Superior temporal gyrus (tissue), 1 donor: ENCODE data around the gene GP1BA.
A peak's percentile ranks its signal among the peaks of the same experiment; 100 is the strongest.

Source experiments
- DNase-seq: peaks from one replicate; pipeline ENCODE4 v3.0.0-alpha.2; 2016; ENCODE audit errors: extremely low spot score

Gene GP1BA

DNA sequence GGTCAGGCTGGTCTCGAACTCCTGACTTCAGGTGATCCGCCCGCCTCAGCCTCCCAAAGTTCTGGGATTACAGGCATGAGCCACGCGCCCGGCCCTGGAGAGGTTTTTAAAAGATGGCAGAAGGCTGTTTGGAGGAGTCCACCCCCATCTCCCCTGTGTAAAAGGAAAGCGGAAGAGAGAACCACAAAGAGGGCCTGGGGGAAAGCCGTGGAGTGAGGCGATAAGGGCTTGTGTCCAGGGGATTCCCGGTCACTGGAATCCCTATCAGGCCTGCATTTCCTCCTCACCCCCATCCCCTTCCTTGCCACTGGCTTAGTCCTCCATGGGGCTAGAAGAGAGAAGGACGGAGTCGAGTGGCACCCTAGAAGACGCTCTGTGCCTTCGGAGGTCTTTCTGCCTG, at the start of gene GP1BA:
Gene GP1BA, plus strand, starts transcription at position 315 of the 400 bp plus-strand sequence. CDS start 328 bp downstream, outside the sequence.
- DNase-seq, result no peak

DNA sequence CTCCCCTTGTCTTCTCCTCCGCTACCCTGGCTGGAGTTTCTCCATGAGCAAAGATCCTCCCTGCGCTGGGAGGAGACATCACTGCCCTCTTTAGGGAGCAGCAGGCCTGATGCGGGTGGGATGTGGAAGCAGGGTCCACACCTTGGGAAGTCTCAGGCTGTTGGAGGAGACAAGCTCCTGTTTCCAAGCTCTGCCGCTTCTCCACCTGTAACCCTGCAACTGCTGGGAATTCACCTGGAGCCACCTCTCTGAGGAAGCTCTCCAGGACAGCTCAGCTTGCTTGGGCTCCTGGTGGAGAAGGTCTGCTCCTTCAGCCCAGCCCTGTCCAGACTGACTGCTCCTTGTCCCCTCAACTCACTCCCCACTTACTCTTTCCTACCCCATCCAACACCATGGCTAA, 47.6 kb upstream of the GP1BA start:
- no peak for DNase-seq

DNA sequence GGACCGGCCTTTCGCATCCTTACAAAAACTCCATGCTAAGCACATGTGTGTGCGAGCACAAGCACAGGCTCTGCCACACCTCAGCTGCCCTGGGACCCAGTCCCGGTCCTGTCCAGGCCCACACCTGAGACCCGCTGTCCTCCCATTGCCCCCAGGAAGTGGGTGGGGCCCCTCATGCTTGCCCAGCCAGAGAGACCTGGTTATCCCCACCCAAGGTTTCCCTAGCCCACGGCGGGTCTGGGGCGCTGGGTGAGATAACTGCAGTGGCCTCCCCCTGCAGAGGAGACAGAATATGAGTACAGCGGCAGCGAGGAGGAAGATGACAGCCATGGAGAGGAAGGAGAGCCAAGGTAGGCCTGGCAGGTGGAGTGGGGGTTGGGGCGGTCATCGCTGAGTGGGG, 45.2 kb upstream of the GP1BA start:
- no peak for DNase-seq

DNA sequence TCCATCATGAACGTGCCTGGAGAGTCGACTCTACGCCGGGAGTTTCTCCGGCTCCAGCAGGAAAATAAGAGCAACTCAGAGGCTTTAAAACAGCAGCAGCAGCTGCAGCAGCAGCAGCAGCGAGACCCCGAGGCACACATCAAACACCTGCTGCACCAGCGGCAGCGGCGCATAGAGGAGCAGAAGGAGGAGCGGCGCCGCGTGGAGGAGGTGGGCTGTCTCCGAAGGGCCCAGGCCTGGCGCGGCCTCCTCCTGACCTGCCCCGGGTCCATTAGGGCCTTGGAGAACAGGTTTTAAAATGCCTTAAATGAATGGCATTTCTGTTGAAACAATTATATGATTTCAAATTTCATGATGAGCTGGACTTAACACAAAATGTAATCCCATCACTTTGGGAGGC, 44.5 kb upstream of the GP1BA start:
- DNase-seq, result no peak

DNA sequence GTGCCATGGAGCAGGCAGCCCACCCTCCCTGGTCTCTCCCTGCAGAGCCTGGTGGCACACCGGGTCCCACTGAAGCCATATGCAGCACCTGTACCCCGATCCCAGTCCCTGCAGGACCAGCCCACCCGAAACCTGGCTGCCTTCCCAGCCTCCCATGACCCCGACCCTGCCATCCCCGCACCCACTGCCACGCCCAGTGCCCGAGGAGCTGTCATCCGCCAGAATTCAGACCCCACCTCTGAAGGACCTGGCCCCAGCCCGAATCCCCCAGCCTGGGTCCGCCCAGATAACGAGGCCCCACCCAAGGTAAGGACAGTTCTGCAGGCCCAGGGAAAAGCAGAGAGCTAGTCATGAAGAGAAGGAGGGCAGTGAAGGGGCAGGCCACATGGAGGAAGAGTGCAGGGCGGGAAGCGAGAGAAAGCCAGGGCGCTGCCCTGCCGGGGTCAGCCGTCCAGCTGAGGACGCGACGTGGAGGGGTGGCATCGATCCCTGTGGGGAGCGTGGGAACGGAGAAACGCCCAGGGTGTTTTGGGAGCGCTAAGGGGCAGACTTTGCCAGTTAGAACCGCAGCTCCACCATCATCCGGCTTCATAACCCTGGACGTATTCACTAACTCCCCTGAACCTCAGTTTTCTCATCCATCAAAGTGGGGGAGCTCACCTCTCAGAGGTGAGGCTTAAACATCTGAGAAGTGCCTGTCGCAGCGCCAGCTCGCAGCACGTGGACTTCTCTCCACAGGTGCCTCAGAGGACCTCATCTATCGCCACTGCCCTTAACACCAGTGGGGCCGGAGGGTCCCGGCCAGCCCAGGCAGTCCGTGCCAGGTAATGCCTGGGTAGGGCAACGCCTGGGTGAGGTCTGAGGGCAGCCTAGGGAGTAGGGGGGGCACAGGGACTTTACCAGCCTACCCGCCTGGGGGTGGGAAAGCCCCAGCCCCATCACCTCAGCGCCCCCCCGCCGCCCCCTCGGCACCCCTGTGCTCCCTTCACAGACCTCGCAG, 40.4 kb upstream of the GP1BA start:
- DNase-seq, result no peak

DNA sequence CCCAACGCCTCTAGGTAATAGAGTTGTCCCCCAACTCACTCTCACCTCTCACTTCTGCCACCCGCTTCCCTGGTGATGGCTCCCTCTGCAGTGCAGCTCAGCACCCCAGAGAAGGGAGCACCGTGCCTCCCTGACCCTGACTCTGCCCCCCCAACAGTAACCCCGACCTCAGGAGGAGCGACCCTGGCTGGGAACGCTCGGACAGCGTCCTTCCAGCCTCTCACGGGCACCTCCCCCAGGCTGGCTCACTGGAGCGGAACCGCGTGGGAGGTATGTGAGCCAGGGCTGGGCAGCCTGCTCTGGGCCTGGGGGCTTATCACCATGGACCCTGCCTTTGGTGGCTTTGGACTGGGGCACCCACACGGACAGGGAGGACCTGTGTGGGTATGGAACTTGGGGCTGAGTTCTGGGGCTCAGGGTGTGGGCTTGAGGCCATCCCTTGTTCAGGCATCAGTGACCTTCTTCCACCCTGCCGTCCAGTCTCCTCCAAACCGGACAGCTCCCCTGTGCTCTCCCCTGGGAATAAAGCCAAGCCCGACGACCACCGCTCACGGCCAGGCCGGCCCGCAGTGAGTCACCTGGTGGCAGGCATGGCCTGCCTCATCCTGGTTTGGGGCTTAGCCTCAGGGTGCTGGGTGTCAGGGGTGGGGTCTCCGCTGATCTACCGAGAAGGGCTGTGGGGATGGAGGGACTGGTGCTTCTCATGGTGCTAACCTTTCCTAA, 39.4 kb upstream of the GP1BA start:
- DNase-seq, result no peak

DNA sequence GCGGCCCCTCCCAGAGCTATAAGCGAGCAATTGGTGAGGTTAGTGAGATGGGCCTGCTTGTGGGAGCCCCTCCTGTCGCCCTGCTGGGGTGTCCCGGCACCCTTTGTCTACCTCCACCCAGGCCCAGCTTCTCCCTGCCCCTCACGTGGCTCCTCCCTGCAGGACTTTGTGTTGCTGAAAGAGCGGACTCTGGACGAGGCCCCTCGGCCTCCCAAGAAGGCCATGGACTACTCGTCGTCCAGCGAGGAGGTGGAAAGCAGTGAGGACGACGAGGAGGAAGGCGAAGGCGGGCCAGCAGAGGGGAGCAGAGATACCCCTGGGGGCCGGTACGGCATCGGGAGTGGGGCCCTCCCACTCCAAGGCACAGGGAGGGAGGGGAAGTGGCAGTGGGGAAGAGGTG, 38.8 kb upstream of the GP1BA start:
- no peak for DNase-seq

DNA sequence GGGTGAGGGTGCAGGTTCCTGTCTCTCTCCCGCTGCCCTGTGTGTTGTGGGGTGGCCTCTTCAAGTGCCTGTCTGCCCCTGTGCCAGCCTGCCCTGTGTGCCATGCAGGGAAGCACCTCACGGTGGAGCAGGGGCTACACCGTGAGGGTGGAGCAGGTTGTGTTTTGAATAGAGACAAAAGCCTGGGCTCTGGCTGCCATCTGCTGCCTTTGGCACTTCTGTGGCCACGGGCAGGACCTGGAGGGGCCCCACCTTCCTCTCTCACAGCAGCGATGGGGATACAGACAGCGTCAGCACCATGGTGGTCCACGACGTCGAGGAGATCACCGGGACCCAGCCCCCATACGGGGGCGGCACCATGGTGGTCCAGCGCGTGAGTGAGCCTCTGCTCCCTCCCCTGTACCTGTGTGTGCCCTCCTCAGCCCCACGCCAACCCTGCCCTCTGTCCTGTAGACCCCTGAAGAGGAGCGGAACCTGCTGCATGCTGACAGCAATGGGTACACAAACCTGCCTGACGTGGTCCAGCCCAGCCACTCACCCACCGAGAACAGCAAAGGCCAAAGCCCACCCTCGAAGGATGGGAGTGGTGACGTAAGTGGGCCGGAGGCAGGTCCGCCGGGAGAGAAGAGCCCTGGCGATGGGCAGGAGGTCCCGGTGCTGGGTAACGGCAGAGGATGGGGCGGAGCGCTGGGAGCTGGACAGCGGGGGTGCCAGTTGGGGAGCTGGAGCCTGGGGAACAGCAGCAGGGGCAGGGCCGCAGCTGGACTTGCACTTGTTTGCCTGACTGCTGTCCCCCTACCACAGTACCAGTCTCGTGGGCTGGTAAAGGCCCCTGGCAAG, 38.1 kb upstream of the GP1BA start:
- no peak for DNase-seq

DNA sequence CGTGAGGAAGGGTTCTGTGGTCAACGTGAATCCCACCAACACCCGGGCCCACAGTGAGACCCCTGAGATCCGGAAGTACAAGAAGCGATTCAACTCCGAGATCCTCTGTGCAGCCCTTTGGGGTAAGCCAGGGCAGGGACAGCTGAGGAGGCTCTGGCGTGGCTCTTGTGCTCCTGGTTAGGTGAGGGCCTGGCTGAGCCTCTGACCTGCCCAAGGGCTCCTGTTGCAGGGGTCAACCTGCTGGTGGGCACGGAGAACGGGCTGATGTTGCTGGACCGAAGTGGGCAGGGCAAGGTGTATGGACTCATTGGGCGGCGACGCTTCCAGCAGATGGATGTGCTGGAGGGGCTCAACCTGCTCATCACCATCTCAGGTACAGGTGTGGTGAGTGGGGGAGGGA, 37.0 kb upstream of the GP1BA start:
- DNase-seq, result no peak

DNA sequence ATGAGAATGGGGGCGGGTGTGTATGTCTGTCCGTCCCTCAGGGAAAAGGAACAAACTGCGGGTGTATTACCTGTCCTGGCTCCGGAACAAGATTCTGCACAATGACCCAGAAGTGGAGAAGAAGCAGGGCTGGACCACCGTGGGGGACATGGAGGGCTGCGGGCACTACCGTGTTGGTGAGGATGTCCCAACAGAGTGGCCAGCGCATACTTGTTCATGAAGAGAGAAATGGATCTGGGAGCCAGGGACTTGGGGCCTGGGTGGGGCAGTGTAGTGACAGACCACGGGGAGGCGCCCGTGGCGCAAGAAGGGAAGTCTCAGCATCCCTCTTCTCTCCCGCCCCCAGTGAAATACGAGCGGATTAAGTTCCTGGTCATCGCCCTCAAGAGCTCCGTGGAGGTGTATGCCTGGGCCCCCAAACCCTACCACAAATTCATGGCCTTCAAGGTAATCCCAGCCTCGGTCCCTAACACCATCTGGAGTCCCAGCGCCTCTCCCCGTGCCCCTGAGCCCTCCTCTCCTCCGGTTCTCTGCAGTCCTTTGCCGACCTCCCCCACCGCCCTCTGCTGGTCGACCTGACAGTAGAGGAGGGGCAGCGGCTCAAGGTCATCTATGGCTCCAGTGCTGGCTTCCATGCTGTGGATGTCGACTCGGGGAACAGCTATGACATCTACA, 36.3 kb upstream of the GP1BA start:
- DNase-seq, result no peak

DNA sequence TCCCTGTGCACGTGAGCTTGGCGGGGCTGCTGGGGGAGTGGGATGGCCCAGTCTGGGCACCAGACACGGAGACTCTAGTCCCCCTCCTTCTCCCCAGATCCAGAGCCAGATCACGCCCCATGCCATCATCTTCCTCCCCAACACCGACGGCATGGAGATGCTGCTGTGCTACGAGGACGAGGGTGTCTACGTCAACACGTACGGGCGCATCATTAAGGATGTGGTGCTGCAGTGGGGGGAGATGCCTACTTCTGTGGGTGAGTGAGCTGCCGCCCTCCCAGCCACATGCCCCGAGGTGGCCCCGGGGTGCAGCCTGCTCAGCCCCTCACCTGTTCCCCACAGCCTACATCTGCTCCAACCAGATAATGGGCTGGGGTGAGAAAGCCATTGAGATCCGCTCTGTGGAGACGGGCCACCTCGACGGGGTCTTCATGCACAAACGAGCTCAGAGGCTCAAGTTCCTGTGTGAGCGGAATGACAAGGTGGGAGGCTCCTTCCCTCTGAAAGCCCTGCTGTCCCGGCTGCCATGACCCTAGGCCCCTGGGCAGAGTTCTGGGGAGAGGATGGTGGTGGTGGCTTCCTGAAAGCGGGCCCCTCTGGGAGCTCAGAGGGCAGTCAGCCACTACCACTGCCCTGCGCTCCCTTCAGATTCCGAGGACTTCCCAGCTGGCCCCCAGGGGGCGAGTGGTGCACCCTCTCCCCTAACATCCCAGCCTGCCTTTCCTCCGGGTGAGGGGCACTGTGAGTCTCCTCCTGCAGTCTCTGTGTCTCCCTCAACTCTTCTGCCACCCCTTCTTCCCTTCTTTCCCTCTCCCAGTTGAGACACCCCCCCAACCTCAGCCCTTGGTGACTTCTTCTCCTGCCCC, 35.5 kb upstream of the GP1BA start:
- no peak for DNase-seq

DNA sequence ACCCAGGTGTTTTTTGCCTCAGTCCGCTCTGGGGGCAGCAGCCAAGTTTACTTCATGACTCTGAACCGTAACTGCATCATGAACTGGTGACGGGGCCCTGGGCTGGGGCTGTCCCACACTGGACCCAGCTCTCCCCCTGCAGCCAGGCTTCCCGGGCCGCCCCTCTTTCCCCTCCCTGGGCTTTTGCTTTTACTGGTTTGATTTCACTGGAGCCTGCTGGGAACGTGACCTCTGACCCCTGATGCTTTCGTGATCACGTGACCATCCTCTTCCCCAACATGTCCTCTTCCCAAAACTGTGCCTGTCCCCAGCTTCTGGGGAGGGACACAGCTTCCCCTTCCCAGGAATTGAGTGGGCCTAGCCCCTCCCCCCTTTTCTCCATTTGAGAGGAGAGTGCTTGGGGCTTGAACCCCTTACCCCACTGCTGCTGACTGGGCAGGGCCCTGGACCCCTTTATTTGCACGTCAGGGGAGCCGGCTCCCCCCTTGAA, 34.8 kb upstream of the GP1BA start:
- no peak for DNase-seq

DNA sequence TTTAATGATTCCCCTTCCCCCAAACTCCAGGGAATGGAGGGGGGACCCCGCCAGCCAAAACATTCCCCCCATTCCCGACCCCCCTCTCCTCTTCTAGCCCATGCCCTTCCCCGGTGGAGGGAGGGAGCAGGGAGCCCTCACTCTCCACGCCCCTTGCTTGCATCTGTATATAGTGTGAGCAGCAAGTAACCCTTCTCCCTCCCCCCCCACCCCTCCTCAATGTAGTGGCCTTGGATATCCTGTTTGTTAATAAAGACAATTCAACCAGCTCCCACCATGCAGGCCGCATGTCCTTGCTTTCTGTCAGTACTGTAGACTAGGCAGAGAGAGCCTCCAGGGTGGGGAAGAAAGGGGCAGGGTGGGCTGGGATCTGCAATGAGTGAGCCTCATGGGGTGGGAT, 34.3 kb upstream of the GP1BA start:
- DNase-seq, result no peak

DNA sequence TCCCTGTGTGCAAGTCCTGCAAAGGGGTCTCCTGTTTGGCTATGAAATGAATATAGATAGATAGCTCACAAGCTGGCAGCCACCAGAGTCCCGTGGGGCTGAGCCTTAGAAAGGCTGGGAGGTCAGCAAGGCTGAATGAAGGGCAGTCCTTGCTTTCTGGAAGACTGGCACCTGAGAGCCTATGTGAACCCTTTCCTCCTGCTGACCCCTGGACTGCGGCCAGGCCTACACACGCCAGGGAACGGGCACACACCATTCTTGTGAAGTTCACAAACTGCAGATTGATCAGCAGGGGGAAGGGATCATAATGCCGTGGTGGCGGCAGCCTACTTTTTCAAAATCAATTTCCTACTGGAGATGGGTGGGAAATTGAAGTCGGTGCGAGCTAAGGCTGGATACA, 33.7 kb upstream of the GP1BA start:
- DNase-seq, result no peak

DNA sequence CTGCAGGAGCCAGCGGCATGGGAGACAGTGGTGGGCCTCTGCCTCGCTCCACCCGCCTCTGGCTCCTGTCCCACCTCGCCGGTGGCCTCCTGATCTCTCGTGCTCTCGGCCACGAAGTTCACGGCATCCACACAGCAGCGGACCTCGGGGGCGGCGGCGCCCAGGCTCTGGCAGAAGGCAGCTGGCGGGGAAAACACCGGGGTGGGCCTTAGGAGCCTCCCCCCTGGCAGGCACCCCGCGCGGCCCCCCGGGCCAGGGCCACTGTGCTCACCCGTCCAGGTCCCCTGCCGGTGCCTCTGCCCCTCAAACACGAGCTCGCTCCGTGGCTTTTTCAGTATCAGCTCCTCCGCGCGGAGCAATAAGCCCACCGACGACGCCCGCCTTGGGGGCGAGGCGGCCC, 33.1 kb upstream of the GP1BA start:
- no peak for DNase-seq

DNA sequence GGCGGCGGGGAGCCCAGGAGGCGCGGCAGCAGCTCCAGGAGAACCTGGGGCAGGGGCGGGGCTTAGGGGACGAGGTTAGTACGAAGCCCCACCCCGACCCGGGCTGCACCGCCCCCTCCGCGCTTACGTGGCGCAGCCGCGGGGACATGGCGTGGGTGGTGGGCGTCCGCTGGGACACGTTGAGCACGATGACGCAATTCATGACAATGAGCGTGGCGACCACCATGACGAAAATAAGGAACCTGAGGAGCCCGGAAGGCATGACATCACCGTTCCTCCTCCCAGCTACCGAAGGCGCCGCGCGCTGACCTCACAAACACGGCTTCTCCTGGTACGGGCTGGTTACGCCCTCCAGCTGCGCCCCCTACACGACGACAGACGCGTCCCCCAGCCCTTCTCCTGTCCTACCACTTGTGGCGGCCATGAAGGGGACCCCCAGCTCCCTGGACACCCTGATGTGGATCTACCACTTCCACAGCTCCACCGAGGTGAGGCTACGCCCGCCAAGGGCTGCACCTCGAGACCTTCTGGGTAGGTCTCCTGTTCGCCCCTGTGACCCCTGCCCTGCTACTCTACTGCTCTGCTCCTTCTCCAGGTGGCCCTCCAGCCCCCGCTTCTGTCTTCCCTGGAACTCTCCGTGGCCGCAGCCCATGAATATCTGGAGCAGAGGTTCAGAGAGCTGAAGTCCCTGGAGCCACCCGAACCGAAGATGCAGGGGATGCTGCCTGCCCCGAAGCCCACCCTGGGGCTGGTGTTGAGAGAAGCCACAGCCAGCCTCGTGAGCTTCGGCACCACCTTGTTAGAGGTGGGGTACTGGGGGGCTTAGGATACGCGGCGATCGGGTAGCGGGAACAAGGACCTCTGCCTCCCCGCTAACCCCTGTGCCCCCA, 32.5 kb upstream of the GP1BA start, which contains the start of gene C17orf107:
Gene C17orf107, plus strand, starts transcription at position 196 of the 890 bp plus-strand sequence. Its CDS starts 227 bp downstream, at position 423.
- DNase-seq, result peak; percentile 27

DNA sequence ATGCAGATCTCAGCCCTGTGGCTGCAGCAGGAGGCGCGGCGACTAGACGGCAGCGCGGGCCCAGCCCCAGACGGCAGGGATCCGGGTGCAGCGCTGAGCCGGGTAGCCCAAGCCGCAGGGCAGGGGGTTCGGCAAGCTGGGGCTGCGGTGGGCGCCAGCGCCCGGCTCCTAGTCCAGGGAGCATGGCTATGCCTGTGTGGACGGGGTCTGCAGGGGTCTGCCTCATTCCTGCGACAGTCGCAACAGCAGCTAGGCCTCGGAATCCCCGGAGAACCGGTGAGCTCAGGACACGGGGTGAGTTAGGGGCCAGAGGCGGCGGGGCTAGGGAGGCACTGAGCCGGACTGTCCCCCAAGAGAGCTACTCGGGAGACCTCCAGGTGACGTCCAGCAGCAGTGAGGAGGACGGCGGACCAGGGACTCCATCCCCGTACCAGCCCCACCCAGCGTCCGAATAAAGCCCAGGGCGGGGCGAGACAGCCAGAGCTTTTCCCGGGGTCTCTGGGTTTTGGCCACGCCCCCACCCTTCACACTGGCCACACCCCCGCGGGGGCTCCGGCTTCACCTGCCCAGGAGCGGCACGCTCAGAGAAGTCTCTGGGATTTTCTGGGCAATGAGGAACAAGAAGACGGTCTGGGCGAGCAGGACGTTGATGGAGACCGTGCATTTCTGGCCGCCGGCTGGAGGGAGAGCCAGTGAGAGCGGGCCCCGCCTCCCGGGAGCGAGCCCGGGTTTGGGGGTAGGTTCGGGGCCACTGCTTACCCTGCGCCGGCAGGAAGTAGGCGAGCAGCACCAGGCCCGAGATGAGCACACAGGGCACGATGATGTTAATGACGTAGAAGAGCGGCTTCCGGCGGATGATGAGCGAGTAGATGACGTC, 31.6 kb upstream of the GP1BA start:
- no peak for DNase-seq

DNA sequence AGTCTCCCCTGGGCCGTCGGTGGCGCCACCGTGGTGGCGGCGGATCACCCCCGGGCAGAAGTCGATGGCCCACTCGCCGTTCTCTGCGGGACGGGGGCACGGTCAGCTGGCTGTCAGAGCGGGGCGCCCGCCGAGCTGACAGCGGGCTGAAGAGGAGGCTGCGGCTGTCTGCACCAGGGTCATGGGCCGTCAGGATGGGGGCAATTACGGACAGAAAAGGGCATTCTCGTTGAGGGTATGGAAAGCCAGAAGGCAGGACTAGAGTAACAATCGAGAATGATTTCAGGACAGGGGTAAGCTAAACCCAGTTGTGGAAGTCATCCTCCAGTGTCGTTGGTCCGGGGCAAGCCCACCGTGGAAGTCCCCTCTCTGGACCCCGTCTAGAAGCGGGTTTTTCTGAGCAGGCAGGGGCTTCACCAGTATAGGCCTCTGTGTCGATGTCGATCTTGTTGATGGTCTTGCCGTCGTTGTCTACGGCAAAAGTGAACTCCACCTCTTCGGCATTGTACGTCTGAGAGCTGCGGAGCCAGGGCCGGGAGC, 30.9 kb upstream of the GP1BA start:
- DNase-seq, result no peak
